HEK293 (cell line): ENCODE results near the gene INTS15.

Source experiments
- CTCF ChIA-PET: fragments of 350-600 bp; formaldehyde crosslinking; extraction: SDS; loops from one replicate; lab custom pipeline; 2021; ENCODE audit warnings: antibody characterized with exemption; lab: Yijun Ruan, JAX
- POLR2A ChIA-PET: fragments of 300-600 bp; formaldehyde crosslinking; extraction: SDS; loops from one replicate; lab custom pipeline; 2020; ENCODE audit warnings: antibody characterized with exemption, inconsistent platforms; lab: Yijun Ruan, JAX
- H3K27ac ChIP-seq: fragments of 200-500 bp; sonication (Bioruptor generic); 2 replicates; pipeline ENCODE4 v1.5.1; 2014; ENCODE audit warnings: low read depth, low read length, control low read depth, inconsistent platforms; ENCODE audit errors: extremely low read depth
- H3K36me3 ChIP-seq, 2 experiments: fragments of 200-500 bp in 1 of 2; sonication (Bioruptor generic) in 1 of 2; 1 replicate in 1 of 2; 2 replicates in 1 of 2; pipeline ENCODE4 v1.5.1; 2014 to 2017; ENCODE audit warnings: inconsistent platforms in 2 of 2, low read length in 2 of 2; ENCODE audit not compliant: control insufficient read depth in 2 of 2, insufficient read depth in 1 of 2
- H3K4me1 ChIP-seq: fragments of 200-500 bp; sonication (Bioruptor generic); 2 replicates; pipeline ENCODE4 v1.5.1; 2014; ENCODE audit warnings: mild to moderate bottlenecking, low read length, inconsistent platforms; ENCODE audit not compliant: control insufficient read depth, insufficient read depth
- H3K4me3 ChIP-seq: 2 replicates; pipeline ENCODE4 v1.5.1; 2011; ENCODE audit warnings: low read depth, mild to moderate bottlenecking, control low read depth, low read length, moderate library complexity
- H3K9me3 ChIP-seq: fragments of 200-500 bp; sonication (Bioruptor generic); 2 replicates; pipeline ENCODE4 v1.5.1; 2014; ENCODE audit warnings: low read depth, low read length, inconsistent platforms; ENCODE audit not compliant: control insufficient read depth, insufficient read depth
- OSR2 ChIP-seq: fragments of 450-650 bp; formaldehyde crosslinking; IDR thresholded peaks from 2 replicates; pipeline ENCODE4 v1.5.1; 2016; ENCODE audit warnings: missing biosample characterization, missing genetic modification characterization
- WT1 ChIP-seq: fragments of 450-650 bp; formaldehyde crosslinking; IDR thresholded peaks from 2 replicates; pipeline ENCODE4 v1.5.1; 2016; ENCODE audit warnings: missing biosample characterization, missing genetic modification characterization
- ZBTB6 ChIP-seq: fragments of 450-650 bp; formaldehyde crosslinking; IDR thresholded peaks from 2 replicates; pipeline ENCODE4 v1.5.1; 2017; ENCODE audit warnings: missing biosample characterization, missing genetic modification characterization
- ZNF121 ChIP-seq: fragments of 450-650 bp; formaldehyde crosslinking; IDR thresholded peaks from 2 replicates; pipeline ENCODE4 v1.5.1; 2016; ENCODE audit warnings: missing biosample characterization, missing genetic modification characterization
- ZNF133 ChIP-seq: fragments of 450-650 bp; formaldehyde crosslinking; IDR thresholded peaks from 2 replicates; pipeline ENCODE4 v1.5.1; 2016; ENCODE audit warnings: missing biosample characterization, missing genetic modification characterization
- ZNF280C ChIP-seq: fragments of 450-650 bp; formaldehyde crosslinking; IDR thresholded peaks from 2 replicates; pipeline ENCODE4 v1.5.1; 2016; ENCODE audit warnings: missing biosample characterization, missing genetic modification characterization
- ZNF292 ChIP-seq: fragments of 450-650 bp; formaldehyde crosslinking; IDR thresholded peaks from 2 replicates; pipeline ENCODE4 v1.5.1; 2016; ENCODE audit warnings: low read depth, missing biosample characterization, missing genetic modification characterization, borderline replicate concordance
- ZNF311 ChIP-seq: fragments of 450-650 bp; formaldehyde crosslinking; IDR thresholded peaks from 2 replicates; pipeline ENCODE4 v1.5.1; 2017; ENCODE audit warnings: missing biosample characterization, missing genetic modification characterization, borderline replicate concordance
- ZNF362 ChIP-seq: fragments of 450-650 bp; formaldehyde crosslinking; IDR thresholded peaks from 2 replicates; pipeline ENCODE4 v1.5.1; 2016; ENCODE audit warnings: missing biosample characterization, missing genetic modification characterization
- ZNF366 ChIP-seq: fragments of 450-650 bp; formaldehyde crosslinking; conservative IDR thresholded peaks from 2 replicates; pipeline ENCODE4 v1.5.1; 2016; ENCODE audit warnings: missing biosample characterization, missing genetic modification characterization
- ZNF416 ChIP-seq: fragments of 450-650 bp; formaldehyde crosslinking; IDR thresholded peaks from 2 replicates; pipeline ENCODE4 v1.5.1; 2016; ENCODE audit warnings: missing biosample characterization, missing genetic modification characterization
- ZNF561 ChIP-seq: fragments of 450-650 bp; IDR thresholded peaks from 2 replicates; pipeline ENCODE4 v1.5.1; 2018; ENCODE audit warnings: missing biosample characterization, missing genetic modification characterization, borderline replicate concordance
- ZNF792 ChIP-seq: fragments of 450-650 bp; formaldehyde crosslinking; IDR thresholded peaks from 2 replicates; pipeline ENCODE4 v1.5.1; 2016; ENCODE audit warnings: missing biosample characterization, missing genetic modification characterization
- ZNF830 ChIP-seq: fragments of 450-650 bp; IDR thresholded peaks from 2 replicates; pipeline ENCODE4 v1.5.0; 2018; ENCODE audit warnings: missing biosample characterization, missing genetic modification characterization, low read depth, mild to moderate bottlenecking, moderate library complexity
- ZSCAN16 ChIP-seq: fragments of 450-650 bp; formaldehyde crosslinking; IDR thresholded peaks from 2 replicates; pipeline ENCODE4 v1.5.1; 2016; ENCODE audit warnings: missing biosample characterization, missing genetic modification characterization
- ZSCAN4 ChIP-seq: fragments of 450-650 bp; formaldehyde crosslinking; IDR thresholded peaks from 2 replicates; pipeline ENCODE4 v1.5.1; 2017; ENCODE audit warnings: missing biosample characterization, missing genetic modification characterization

The INTS15 gene

GRCh38 chr7:6577369-6578113 is 12.3 kb upstream of the INTS15 start, which contains the start of gene ZDHHC4 (continued):
- no peak for TF ChIP-seq ZNF133

- Histone ChIP-seq H3K4me3 (no peak overlapping the region), H3K27ac (no peak overlapping the region)
Measured at GRCh38 chr7:6578114-6579084, 11.4 kb upstream of the INTS15 start.

GRCh38 chr7:6579446-6579845 is 10.4 kb upstream of the INTS15 start:
- TF ChIP-seq WT1 (tag by site-specific recombination) (no peak), OSR2 (no peak), ZNF362 (tag by site-specific recombination) (no peak), ZSCAN16 (tag by site-specific recombination) (no peak), ZNF366 (tag by site-specific recombination) (no peak), ZNF280C (no peak), ZNF311 (tag by site-specific recombination) (no peak), ZNF561 (tag by site-specific recombination) (no peak), ZNF292 (tag by site-specific recombination) (no peak), ZNF830 (tag by site-specific recombination) (no peak), ZSCAN4 (no peak), ZBTB6 (tag by site-specific recombination) (no peak), ZNF792 (tag by site-specific recombination) (no peak)
- TF ChIP-seq, all 188 proteins: peak for 0
- CTCF ChIA-PET = interaction anchor here (0.8 to 0.9 kb wide), 2 partner anchors 10 to 279 kb away, joined by 4 read pairs; partner anchors contain the start of gene INTS15
- H3K9me3 ChIP-seq = no peaks in the 10 kb centered on the region
- H3K27ac ChIP-seq = no peak overlapping the region
- H3K36me3 ChIP-seq = peaks cover 26 to 40% of the 10 kb centered on the region in 2 experiments; a peak in 2 of 3 replicates
- H3K4me1 ChIP-seq = no peaks in the 10 kb centered on the region; the same call in 1 of the 2 replicates
- POLR2A ChIA-PET = no interaction called here
- H3K4me3 ChIP-seq = no peak overlapping the region

More at GRCh38 chr7:6578114-6579084, 11.4 kb upstream of the INTS15 start:
- ChIA-PET CTCF (interaction anchor here (0.8 to 1.8 kb wide), 4 partner anchors 11 to 280 kb away, joined by 3 to 12 read pairs (median 4); partner anchors contain the start of gene INTS15), POLR2A (interaction anchor here (0.9 to 1.0 kb wide), 3 partner anchors 10 to 45 kb away, joined by 3 read pairs; partner anchors contain the start of gene INTS15)
- peak; percentile 62; the same call in 1 of the 2 replicates for TF ChIP-seq ZNF121 (tag by site-specific recombination)
- no peak for TF ChIP-seq ZNF561 (tag by site-specific recombination)
- no peak for TF ChIP-seq ZNF416 (tag by site-specific recombination)
- H3K36me3 ChIP-seq = peaks cover 23 to 32% of the 10 kb centered on the region in 2 experiments; a peak in 2 of 3 replicates
- H3K9me3 ChIP-seq = no peaks in the 10 kb centered on the region
- H3K4me1 ChIP-seq = no peaks in the 10 kb centered on the region; the same call in 1 of the 2 replicates
